GM18951 (cell line): ENCODE results near the gene HPCAL1.

Experiments used
- POLR2A ChIP-seq: IDR thresholded peaks from 4 replicates; pipeline ENCODE4 v1.6.1; 2011; ENCODE audit warnings: mild to moderate bottlenecking; ENCODE audit not compliant: insufficient read length, insufficient read depth; ENCODE audit errors: extremely low read depth
- in situ Hi-C: fragments of 300-500 bp; cut with MboI; formaldehyde crosslinking; loops from one replicate; pipeline ENCODE4 v1.12.0; 2022; ENCODE audit warnings: low sequenced_read_pairs, mixed read lengths, inconsistent platforms; ENCODE audit not compliant: unreplicated experiment

HPCAL1 gene

DNA sequence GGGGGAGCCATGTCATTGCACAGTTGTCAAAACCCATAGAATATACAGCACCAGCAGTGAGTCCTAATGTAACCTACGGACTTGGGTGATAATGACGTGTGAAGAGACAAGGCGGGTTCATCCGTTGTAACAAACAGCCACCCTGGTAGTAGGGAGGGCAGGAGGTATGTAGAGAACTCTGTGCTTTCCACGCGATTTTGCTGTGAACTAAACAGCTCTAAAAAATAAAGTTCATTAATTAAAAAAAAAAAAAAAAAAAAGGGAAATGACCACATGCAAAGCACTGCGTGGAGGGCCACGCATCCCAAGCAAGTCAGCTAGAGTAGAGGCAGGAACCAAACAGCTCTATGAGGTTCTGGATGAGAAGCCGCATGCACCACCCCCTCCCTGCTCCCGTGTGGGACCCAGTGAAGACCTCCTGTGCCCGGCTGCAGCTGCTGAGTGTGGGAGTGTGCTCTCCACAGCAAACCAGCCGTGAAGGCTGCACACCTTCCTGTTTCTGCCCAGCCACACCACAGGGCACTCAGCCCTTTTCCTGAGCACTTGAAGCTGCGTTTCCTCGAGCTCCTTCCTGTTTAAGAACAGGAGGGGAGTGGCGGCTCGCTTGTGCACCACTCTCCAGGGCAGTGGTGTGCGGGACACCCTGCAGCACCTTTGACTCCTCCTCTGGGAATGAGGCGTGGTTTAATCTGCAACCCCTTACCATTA, 79.8 kb downstream of the HPCAL1 start:
- in situ Hi-C loops = no loop called here
- TF ChIP-seq POLR2A = no peak

DNA sequence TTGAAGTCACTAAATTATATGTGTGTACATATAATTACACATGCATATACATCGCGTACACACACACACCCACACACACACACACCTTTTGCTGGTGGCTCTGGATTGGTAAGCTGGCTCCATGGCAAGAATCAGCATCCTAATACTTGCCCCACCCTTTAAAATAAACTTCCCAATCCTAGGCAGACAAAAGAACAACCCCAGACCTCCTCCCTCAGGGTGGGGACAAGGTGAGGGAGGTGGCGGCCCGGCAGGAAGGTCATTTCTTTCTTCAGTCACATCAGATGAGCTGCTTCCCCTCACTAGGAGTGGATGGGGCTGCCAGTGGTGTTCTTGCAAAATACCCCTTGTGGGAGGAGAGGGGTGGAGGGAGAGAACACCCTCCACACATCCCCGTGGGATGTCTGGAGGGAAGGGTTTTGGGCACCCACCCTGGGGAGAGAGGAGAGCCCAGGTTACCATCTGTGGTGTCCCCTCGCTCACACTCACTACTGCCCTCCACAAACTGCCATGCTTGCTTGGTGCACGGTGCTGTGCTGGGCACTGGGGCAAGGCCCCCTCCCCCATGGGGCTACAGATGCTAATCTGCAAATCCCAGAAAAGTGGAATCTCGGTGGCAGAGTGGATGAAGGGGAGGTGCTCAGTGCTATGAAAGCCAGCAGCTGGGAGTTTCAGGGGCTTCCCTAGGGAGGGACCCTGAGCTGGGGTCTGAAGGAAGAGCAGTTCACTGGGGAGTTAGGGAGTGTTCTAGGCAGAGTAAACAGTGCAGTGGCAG, 81.4 kb downstream of the HPCAL1 start:
- in situ Hi-C loops = no loop called here
- no peak for TF ChIP-seq POLR2A

DNA sequence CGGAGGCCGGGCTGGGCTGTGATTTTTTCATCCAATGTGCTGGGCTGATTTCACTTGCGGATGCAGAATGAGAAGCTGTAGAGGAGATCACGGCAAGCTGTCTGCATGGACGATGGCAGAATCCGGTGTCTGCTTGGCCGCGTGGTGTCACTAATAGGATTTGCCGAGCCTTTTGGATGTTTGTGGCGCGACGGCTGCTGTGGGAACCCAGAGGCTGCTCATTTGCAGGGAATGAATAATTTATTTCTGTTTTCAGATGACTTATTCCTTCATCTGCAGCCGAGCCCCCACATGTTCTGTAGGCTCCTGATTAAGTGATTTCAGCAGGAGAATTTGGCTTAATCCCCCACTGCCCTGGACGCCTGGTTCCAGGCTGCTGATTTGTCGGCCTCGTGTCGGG, 82.8 kb downstream of the HPCAL1 start:
- no peak for TF ChIP-seq POLR2A
- in situ Hi-C loops = no loop called here

DNA sequence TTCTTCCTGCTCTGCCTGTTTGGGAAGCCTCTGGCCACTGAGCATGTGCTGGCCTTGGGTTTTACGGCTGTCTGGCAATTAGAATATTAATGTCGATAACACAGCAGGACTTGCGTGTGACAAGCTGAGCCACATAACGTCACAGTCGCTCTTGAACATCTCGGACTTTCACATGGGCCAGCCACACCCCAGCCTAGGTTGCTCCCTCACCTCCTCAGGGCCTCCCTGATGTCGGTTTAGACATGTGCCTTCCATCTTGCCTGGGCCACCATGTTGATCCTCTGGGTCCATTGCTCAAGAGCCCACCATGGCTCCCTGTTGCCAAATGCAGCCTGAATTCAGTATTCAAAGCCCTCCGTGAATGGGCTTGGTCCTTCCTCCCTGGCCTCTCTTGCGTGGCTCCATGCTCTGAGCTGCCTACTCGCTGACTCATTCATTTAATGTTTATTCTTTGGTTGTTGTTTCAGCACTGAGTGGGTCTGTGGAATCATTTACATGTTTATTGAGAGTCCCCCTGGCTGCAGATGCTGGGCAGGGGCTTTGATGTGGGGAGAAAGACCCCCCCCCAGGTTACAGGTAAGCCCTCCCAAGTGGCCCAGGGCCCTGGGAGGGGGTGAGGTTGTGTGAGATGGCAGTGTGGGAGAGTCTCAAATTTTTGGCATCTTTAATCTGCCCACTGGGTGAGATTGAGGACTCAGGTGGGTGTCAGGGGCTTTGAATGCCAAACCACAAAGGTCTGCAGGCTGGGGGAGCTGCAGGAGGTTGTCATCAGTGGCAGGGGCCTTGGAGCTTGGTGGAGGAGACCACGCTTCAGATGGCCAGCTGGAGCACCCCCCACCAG, 83.4 kb downstream of the HPCAL1 start:
- in situ Hi-C loops = no loop called here
- no peak for TF ChIP-seq POLR2A

DNA sequence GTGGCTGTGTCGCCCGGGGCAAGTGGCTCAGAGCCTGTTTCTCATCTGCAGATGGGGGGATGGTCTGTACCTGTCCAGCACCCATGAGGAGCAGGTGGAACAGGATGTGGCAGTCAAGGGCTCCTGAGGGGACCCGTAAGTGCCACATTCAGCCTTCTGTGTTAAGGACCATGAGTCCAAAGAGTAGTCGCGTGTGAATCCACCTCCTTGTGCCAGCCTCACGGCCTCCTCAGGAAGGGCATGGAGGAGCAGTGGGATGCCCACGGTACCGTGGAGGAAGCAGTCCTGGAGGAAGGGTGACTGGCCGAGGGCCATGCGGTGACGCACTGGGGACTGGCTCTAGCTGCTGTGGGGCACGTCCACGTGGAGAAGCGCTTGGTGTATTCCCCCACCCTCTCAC, 84.3 kb downstream of the HPCAL1 start:
- in situ Hi-C loops = no loop called here
- no peak for TF ChIP-seq POLR2A

DNA sequence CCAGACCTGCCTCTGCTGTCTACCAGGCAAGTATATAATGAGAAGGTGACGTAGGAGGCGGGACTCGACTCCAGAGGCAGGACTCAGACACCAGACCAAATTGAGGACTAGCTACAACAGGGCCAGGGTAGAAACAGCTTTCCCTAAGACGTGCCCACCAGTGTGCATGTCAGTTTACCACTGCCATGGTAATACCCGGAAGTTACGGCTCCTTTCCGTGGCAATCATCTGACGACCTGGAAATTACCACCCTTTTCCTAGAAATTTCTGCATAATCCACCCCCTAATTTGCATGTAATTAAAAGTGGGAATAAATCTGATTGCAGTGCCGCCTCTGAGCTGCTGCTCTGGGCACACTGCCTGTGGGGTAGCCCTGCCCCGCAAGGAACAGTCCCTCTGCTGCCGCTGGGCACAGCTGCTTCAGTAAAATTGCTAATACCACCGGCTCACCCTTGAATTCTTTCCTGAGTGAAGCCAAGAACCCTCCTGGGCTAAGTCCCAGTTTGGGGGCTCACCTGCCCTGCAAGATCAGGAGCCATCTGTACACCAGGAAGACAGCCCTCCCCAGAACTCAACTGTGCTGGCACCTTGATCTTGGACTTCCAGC, 86.4 kb downstream of the HPCAL1 start:
- in situ Hi-C loops = no loop called here
- TF ChIP-seq POLR2A = no peak

DNA sequence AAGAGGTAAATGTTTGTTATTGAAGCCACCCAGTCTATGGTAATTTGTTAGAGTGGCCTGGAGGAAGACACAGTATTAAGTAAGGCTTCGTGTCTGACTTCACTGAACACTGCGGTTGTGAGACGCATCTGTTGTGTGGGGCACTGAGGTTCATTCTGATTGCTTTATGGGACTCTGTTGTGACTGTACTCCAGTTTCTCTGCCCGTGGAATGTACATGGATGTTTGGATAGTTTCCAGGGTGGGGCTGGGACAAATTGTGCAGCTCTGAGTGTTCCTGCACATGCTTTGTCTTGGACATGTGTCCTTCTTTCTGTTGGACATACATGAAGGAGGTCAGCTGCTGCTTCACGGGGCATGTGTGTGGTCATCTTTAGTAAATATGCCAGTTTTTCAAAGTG, 86.9 kb downstream of the HPCAL1 start:
- in situ Hi-C loops = no loop called here
- TF ChIP-seq POLR2A = no peak

DNA sequence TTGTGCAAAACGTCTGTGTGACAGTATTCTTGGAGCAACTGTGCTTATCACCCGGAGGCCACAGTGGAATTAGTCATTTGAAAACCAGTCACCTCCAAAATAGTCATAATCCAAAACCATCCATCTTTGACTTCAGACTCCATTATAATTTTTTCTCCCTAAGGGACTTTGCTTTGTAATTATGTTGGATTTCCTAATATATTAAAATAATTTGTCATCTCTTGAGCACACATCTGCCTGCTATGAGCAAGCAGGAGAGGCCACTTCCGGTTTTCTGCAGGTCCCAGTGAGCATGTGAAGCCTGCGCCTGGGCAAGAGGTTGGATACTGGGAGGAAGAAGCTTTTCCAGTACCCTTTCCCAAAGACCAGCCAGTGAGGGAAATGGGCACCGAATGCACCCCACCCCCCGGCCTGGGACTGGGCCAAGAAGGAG, 87.7 kb downstream of the HPCAL1 start:
- no peak for TF ChIP-seq POLR2A
- in situ Hi-C loops = no loop called here

DNA sequence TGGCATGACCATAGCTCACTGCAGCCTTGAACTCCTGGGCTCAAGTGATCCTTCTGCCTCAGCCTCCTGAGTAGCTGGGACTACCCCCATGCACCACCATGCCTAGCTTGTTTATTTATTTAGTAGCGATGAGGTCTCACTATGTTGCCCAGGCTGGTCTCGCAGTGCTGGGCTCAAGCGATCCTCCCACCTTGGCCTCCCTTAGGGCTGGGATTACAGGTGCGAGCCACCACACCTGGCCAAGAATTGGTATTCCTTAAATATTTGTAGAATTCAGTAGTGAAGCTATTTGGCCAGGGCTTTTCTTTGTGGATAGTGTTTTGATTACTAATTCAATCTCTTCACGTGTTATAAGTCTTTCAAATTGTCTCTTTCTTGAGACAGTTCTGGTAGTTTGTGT, 89.4 kb downstream of the HPCAL1 start:
- no peak for TF ChIP-seq POLR2A
- in situ Hi-C loops = no loop called here

DNA sequence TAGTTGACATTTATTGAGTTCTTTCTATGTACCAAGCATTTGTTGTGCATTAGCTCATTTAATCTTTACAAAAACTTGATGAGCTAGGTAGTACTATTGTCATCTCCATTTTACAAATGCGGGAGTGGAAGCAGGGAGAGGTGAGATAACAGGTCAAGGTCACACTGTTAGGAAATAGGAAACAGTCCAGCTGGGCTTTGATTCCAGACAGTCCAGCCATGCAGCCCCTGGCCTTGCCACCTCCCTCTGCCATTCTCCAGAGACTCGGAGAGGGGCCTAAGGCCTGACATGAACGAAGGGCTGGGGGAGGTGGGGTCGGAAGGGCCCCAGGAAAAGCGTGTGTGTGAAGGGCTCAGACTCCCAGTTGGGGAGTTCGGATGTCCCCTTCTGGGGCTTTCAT, 89.8 kb downstream of the HPCAL1 start:
- TF ChIP-seq POLR2A = no peak
- in situ Hi-C loops = no loop called here

DNA sequence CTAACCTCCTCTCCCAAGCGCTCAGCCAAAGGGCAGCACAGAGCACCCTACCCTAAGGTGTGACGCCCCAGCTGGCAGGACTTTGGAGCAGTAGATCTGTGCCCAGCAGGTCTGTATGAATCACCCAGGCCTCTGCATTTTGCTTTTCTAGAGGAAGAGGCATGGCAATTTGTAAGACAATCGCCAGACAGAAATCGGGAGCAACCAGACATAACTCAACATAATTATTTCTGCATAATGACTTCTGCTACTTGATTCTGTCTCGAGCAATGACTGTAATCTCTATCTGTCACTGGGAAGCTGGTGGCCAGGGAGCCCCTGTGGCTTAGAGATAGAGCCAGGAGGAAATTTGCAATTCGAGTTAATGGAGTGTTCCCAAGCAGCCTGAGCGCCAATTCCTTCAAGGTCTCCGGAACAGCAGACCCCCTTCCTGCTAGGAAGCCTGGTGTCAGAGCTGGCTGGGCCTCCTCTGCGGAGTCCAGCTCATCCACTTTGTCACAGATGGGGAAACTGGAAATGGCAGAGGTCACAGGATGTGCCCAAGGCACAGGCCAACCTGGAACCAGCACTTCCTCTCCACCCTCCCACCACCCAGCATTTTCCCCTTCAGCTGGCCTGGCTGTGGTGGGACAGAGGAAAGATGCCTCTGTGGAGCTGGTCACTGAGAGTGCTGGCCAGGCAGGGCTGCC, 90.4 kb downstream of the HPCAL1 start:
- TF ChIP-seq POLR2A = no peak
- in situ Hi-C loops = no loop called here

DNA sequence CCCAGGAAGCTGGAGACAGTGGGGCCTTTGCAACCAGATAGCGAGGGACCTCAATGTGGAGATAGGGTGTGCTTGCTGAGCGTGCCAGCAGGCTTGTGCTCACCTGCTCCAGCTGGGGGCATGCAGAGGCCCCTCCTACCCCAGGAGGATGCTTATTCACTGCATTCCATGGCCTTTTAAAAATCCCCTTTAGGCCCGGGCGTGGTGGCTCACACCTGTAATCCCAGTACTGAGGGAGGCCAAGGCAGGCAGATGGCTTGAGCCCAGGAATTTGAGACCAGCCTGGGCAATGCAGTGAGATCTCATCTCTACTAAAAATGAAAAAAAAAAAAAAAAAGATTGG, 90.9 kb downstream of the HPCAL1 start:
- no peak for TF ChIP-seq POLR2A
- in situ Hi-C loops = no loop called here

DNA sequence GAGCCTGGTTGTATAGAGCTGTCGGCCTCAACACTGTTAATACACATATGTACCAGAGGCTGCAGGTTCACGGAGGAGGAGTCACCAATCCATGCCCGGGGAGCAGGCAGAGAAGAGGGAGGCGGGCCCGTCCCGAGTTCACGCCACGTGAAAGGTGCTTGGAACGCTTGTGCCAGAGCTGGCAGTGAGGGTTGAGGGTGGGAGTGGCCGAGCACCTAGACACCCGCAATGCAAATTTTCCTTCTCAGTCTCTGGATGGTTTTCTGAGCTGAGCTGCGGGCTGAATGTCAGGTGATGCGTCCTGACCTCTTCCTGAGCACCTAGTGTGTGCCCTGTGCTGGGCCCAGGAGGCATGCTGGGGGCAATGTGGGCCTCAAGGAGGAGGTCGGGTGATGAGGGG, 93.2 kb downstream of the HPCAL1 start:
- TF ChIP-seq POLR2A = no peak
- in situ Hi-C loops = no loop called here
